Measurements from ENCODE around the gene PPP1R3G. TPM values are rescaled to one million over a fixed set of nuclear protein-coding genes. Genes with fewer than 3 reads are reported as not detected.

PPP1R3G gene
- total and polyA plus RNA-seq, 9 donors = 1.4 to 2.9 (median 2.5) TPM

- peaks cover 5% of the 10 kb centered on the region for H3K9me3 ChIP-seq (replicated peaks; ENCODE audit: control insufficient read depth, low read depth, low read length)
- H3K4me1 ChIP-seq (ENCODE audit: control insufficient read depth, insufficient read depth, low read length) = no peaks in the 10 kb centered on the region
- DNase-seq = no peak
- no peaks in the 10 kb centered on the region for H3K36me3 ChIP-seq (ENCODE audit: control insufficient read depth, insufficient read depth, low read length)
- WGBS (ENCODE audit: insufficient coverage) = 77% methylated on average over 2 of the region's 3 CpGs
- no peaks in the 10 kb centered on the region for H3K27me3 ChIP-seq (ENCODE audit: control insufficient read depth, insufficient read depth, low read length)
- H3K4me3 ChIP-seq (ENCODE audit: low read length) = no peak overlapping the region
- no peak overlapping the region for H3K27ac ChIP-seq (ENCODE audit: low read length)
Observed at GRCh38 chr6:5067305-5067704, 17.8 kb upstream of the PPP1R3G start.

- Histone ChIP-seq H3K9me3 (replicated peaks; ENCODE audit: control insufficient read depth, low read depth, low read length) (peaks cover 5% of the 10 kb centered on the region), H3K36me3 (ENCODE audit: control insufficient read depth, insufficient read depth, low read length) (no peaks in the 10 kb centered on the region), H3K27me3 (ENCODE audit: control insufficient read depth, insufficient read depth, low read length) (no peaks in the 10 kb centered on the region), H3K4me1 (ENCODE audit: control insufficient read depth, insufficient read depth, low read length) (no peaks in the 10 kb centered on the region), H3K27ac (ENCODE audit: low read length) (no peak overlapping the region), H3K4me3 (ENCODE audit: low read length) (no peak overlapping the region)
- DNase-seq = no peak
- 89% methylated on average over 7 of the region's 17 CpGs for WGBS (ENCODE audit: insufficient coverage)
Observed at GRCh38 chr6:5068153-5068751, 16.9 kb upstream of the PPP1R3G start.

- Histone ChIP-seq H3K4me1 (ENCODE audit: control insufficient read depth, insufficient read depth, low read length) (no peaks in the 10 kb centered on the region), H3K9me3 (replicated peaks; ENCODE audit: control insufficient read depth, low read depth, low read length) (peaks cover 5% of the 10 kb centered on the region), H3K36me3 (ENCODE audit: control insufficient read depth, insufficient read depth, low read length) (no peaks in the 10 kb centered on the region), H3K27ac (ENCODE audit: low read length) (no peak overlapping the region), H3K27me3 (ENCODE audit: control insufficient read depth, insufficient read depth, low read length) (no peaks in the 10 kb centered on the region), H3K4me3 (ENCODE audit: low read length) (no peak overlapping the region)
- no peak for DNase-seq
- no CpG with 5 or more reads among the region's 2 CpGs for WGBS (ENCODE audit: insufficient coverage)
Observed at GRCh38 chr6:5071216-5071615, 13.9 kb upstream of the PPP1R3G start.

- no peaks in the 10 kb centered on the region for H3K4me1 ChIP-seq (ENCODE audit: control insufficient read depth, insufficient read depth, low read length)
- no peak overlapping the region for H3K4me3 ChIP-seq (ENCODE audit: low read length)
- no peaks in the 10 kb centered on the region for H3K36me3 ChIP-seq (ENCODE audit: control insufficient read depth, insufficient read depth, low read length)
- 94% methylated on average over 6 of the region's 7 CpGs for WGBS (ENCODE audit: insufficient coverage)
- DNase-seq = no peak
- H3K9me3 ChIP-seq (replicated peaks; ENCODE audit: control insufficient read depth, low read depth, low read length) = peaks cover under 1% of the 10 kb centered on the region
- no peak overlapping the region for H3K27ac ChIP-seq (ENCODE audit: low read length)
- H3K27me3 ChIP-seq (ENCODE audit: control insufficient read depth, insufficient read depth, low read length) = no peaks in the 10 kb centered on the region
Observed at GRCh38 chr6:5072440-5072839, 12.7 kb upstream of the PPP1R3G start.

GRCh38 chr6:5073992-5074391, 11.1 kb upstream of the PPP1R3G start:
- Histone ChIP-seq H3K36me3 (ENCODE audit: control insufficient read depth, insufficient read depth, low read length) (no peaks in the 10 kb centered on the region), H3K4me3 (ENCODE audit: low read length) (no peak overlapping the region), H3K27me3 (ENCODE audit: control insufficient read depth, insufficient read depth, low read length) (no peaks in the 10 kb centered on the region), H3K9me3 (replicated peaks; ENCODE audit: control insufficient read depth, low read depth, low read length) (no peaks in the 10 kb centered on the region), H3K27ac (ENCODE audit: low read length) (no peak overlapping the region), H3K4me1 (ENCODE audit: control insufficient read depth, insufficient read depth, low read length) (no peaks in the 10 kb centered on the region)
- 86% methylated on average over 3 of the region's 3 CpGs for WGBS (ENCODE audit: insufficient coverage)
- DNase-seq = no peak

- H3K27ac ChIP-seq (ENCODE audit: low read length) = no peak overlapping the region
Observed at GRCh38 chr6:5076931-5077330, 8.2 kb upstream of the PPP1R3G start.

GRCh38 chr6:5078121-5078669, 6.9 kb upstream of the PPP1R3G start:
- no peak overlapping the region for H3K4me3 ChIP-seq (ENCODE audit: low read length)
- H3K27ac ChIP-seq (ENCODE audit: low read length) = no peak overlapping the region
- no peak for DNase-seq
- H3K27me3 ChIP-seq (ENCODE audit: control insufficient read depth, insufficient read depth, low read length) = no peaks in the 10 kb centered on the region
- H3K9me3 ChIP-seq (replicated peaks; ENCODE audit: control insufficient read depth, low read depth, low read length) = no peaks in the 10 kb centered on the region
- no peaks in the 10 kb centered on the region for H3K4me1 ChIP-seq (ENCODE audit: control insufficient read depth, insufficient read depth, low read length)
- WGBS (ENCODE audit: insufficient coverage) = 83% methylated on average over 1 of the region's 5 CpGs
- H3K36me3 ChIP-seq (ENCODE audit: control insufficient read depth, insufficient read depth, low read length) = no peaks in the 10 kb centered on the region

More at GRCh38 chr6:5076931-5077330, 8.2 kb upstream of the PPP1R3G start:
- WGBS (ENCODE audit: insufficient coverage) = 88% methylated on average over 7 of the region's 11 CpGs
- H3K36me3 ChIP-seq (ENCODE audit: control insufficient read depth, insufficient read depth, low read length) = no peaks in the 10 kb centered on the region
- H3K27me3 ChIP-seq (ENCODE audit: control insufficient read depth, insufficient read depth, low read length) = no peaks in the 10 kb centered on the region
- no peaks in the 10 kb centered on the region for H3K4me1 ChIP-seq (ENCODE audit: control insufficient read depth, insufficient read depth, low read length)
- DNase-seq = no peak
- H3K4me3 ChIP-seq (ENCODE audit: low read length) = no peak overlapping the region
- H3K9me3 ChIP-seq (replicated peaks; ENCODE audit: control insufficient read depth, low read depth, low read length) = no peaks in the 10 kb centered on the region

- Histone ChIP-seq H3K4me3 (ENCODE audit: low read length) (no peak overlapping the region), H3K27ac (ENCODE audit: low read length) (no peak overlapping the region), H3K4me1 (ENCODE audit: control insufficient read depth, insufficient read depth, low read length) (peaks cover 4% of the 10 kb centered on the region), H3K9me3 (replicated peaks; ENCODE audit: control insufficient read depth, low read depth, low read length) (no peaks in the 10 kb centered on the region), H3K36me3 (ENCODE audit: control insufficient read depth, insufficient read depth, low read length) (no peaks in the 10 kb centered on the region), H3K27me3 (ENCODE audit: control insufficient read depth, insufficient read depth, low read length) (no peaks in the 10 kb centered on the region)
- WGBS (ENCODE audit: insufficient coverage) = 40% methylated on average over 1 of the region's 2 CpGs
- no peak for DNase-seq
Observed at GRCh38 chr6:5079692-5080091, 5.4 kb upstream of the PPP1R3G start.

- 32% methylated on average over 3 of the region's 3 CpGs for WGBS (ENCODE audit: insufficient coverage)
Observed at GRCh38 chr6:5080574-5080973, 4.6 kb upstream of the PPP1R3G start.

GRCh38 chr6:5081182-5081581, 4.0 kb upstream of the PPP1R3G start:
- H3K36me3 ChIP-seq (ENCODE audit: control insufficient read depth, insufficient read depth, low read length) = no peaks in the 10 kb centered on the region
- 88% methylated on average over 2 of the region's 3 CpGs for WGBS (ENCODE audit: insufficient coverage)

More at GRCh38 chr6:5080574-5080973, 4.6 kb upstream of the PPP1R3G start:
- H3K27me3 ChIP-seq (ENCODE audit: control insufficient read depth, insufficient read depth, low read length) = no peaks in the 10 kb centered on the region
- DNase-seq = no peak
- no peak overlapping the region for H3K27ac ChIP-seq (ENCODE audit: low read length)
- H3K9me3 ChIP-seq (replicated peaks; ENCODE audit: control insufficient read depth, low read depth, low read length) = no peaks in the 10 kb centered on the region
- H3K4me3 ChIP-seq (ENCODE audit: low read length) = no peak overlapping the region
- H3K36me3 ChIP-seq (ENCODE audit: control insufficient read depth, insufficient read depth, low read length) = no peaks in the 10 kb centered on the region
- H3K4me1 ChIP-seq (ENCODE audit: control insufficient read depth, insufficient read depth, low read length) = peaks cover 6% of the 10 kb centered on the region

More at GRCh38 chr6:5081182-5081581, 4.0 kb upstream of the PPP1R3G start:
- Histone ChIP-seq H3K4me1 (ENCODE audit: control insufficient read depth, insufficient read depth, low read length) (peaks cover 8% of the 10 kb centered on the region), H3K27ac (ENCODE audit: low read length) (no peak overlapping the region), H3K27me3 (ENCODE audit: control insufficient read depth, insufficient read depth, low read length) (peaks cover under 1% of the 10 kb centered on the region), H3K9me3 (replicated peaks; ENCODE audit: control insufficient read depth, low read depth, low read length) (no peaks in the 10 kb centered on the region), H3K4me3 (ENCODE audit: low read length) (no peak overlapping the region)
- DNase-seq = no peak

Measured in muscle of leg (tissue), 11 donors.